A549 (cell line): ENCODE measurements around the gene DOCK1. TPM values are rescaled to one million over a fixed set of nuclear protein-coding genes. Genes with fewer than 3 reads are reported as not detected.

Source experiments
- ATAC-seq, 2 experiments: fragments of 200-7000 bp in 1 of 2; fragments of >200 bp in 1 of 2; cut with Nextera tagmentation in 1 of 2; cut with Tn5 transposase in 1 of 2; 3 replicates each; pipeline versions ENCODE4 v1.8.0 to v1.9.1; 2018 to 2020; ENCODE audit warnings: mild to moderate bottlenecking in 1 of 2, moderate library complexity in 1 of 2
- CTCF ChIA-PET: fragments of 300-600 bp; sonication (Branson Sonifier 250); formaldehyde crosslinking; extraction: SDS; loops from one replicate; lab custom pipeline; 2021; ENCODE audit warnings: antibody characterized with exemption, inconsistent platforms; lab: Yijun Ruan, JAX
- POLR2A ChIA-PET: fragments of 350-600 bp; formaldehyde crosslinking; extraction: SDS; loops from one replicate; lab custom pipeline; 2021; ENCODE audit warnings: antibody characterized with exemption, inconsistent platforms; lab: Yijun Ruan, JAX
- DNase-seq, 2 experiments: peaks; one replicate each; pipeline versions ENCODE4 v3.0.0 to v3.0.0-alpha.2; 2011 to 2016; ENCODE audit warnings: low read depth in 1 of 2, low spot score in 1 of 2
- FAIRE-seq: peaks from 2 replicates; lab custom pipeline; 2011; peaks lifted over from hg19 to GRCh38; lab: Jason Lieb, UNC
- H3K27ac ChIP-seq, 2 experiments: fragments of >200 bp; sonication (Bioruptor Twin); formaldehyde crosslinking; 3 replicates each; pipeline ENCODE4 v1.5.1; 2016 to 2017
- H3K4me1 ChIP-seq: fragments of >200 bp; sonication (Bioruptor Twin); formaldehyde crosslinking; 3 replicates; pipeline ENCODE4 v1.6.1; 2016
- H3K4me2 ChIP-seq: fragments of >200 bp; sonication (Bioruptor Twin); formaldehyde crosslinking; 3 replicates; pipeline ENCODE4 v1.6.1; 2016
- H3K4me3 ChIP-seq: fragments of >200 bp; sonication (Bioruptor Twin); formaldehyde crosslinking; 3 replicates; pipeline ENCODE4 v1.5.1; 2016
- H3K9me3 ChIP-seq: fragments of >200 bp; sonication (Bioruptor Twin); formaldehyde crosslinking; 3 replicates; pipeline ENCODE4 v1.6.1; 2016
- BCL3 ChIP-seq: fragments of >200 bp; sonication (Bioruptor Twin); formaldehyde crosslinking; IDR thresholded peaks from 3 replicates; pipeline ENCODE4 v1.6.1; 2016
- BHLHE40 ChIP-seq: IDR thresholded peaks from 2 replicates; pipeline ENCODE4 v1.6.1; 2012; ENCODE audit warnings: low read depth, low read length, inconsistent platforms
- CBX8 ChIP-seq: fragments of 200-600 bp; sonication (generic); IDR thresholded peaks from 2 replicates; pipeline ENCODE4 v1.6.1; 2016
- CHD4 ChIP-seq: fragments of 200-600 bp; sonication (generic); IDR thresholded peaks from 2 replicates; pipeline ENCODE4 v1.6.1; 2016; ENCODE audit warnings: antibody characterized with exemption, mild to moderate bottlenecking, borderline replicate concordance
- CTCF ChIP-seq: fragments of >200 bp; sonication (Bioruptor Twin); formaldehyde crosslinking; IDR thresholded peaks from 3 replicates; pipeline ENCODE4 v1.5.1; 2016
- ELK1 ChIP-seq: fragments of 150-350 bp; IDR thresholded peaks from 2 replicates; pipeline ENCODE4 v1.6.1; 2014; ENCODE audit warnings: low read depth, mild to moderate bottlenecking, low read length
- EP300 ChIP-seq, 2 experiments: fragments of >200 bp; sonication (Bioruptor Twin); formaldehyde crosslinking; IDR thresholded peaks; 2 replicates in 1 of 2; 3 replicates in 1 of 2; pipeline ENCODE4 v1.6.1; 2016 to 2017
- FOXS1 ChIP-seq: fragments of 250-450 bp; sonication (Bioruptor Pico); IDR thresholded peaks from 2 replicates; pipeline ENCODE4 v1.5.0; 2020; ENCODE audit warnings: mild to moderate bottlenecking, moderate library complexity
- HDAC2 ChIP-seq: fragments of 200-600 bp; sonication (generic); IDR thresholded peaks from 2 replicates; pipeline ENCODE4 v1.6.1; 2016
- JUN ChIP-seq, 2 experiments: fragments of >200 bp; sonication (Bioruptor Twin); formaldehyde crosslinking; IDR thresholded peaks; 2 replicates in 1 of 2; 3 replicates in 1 of 2; pipeline ENCODE4 v1.6.1; 2016 to 2017
- KDM1A ChIP-seq: fragments of 200-600 bp; sonication (generic); IDR thresholded peaks from 2 replicates; pipeline ENCODE4 v1.6.1; 2016; ENCODE audit warnings: low read depth, mild to moderate bottlenecking
- KDM5A ChIP-seq: fragments of 200-600 bp; sonication (generic); IDR thresholded peaks from 2 replicates; pipeline ENCODE4 v1.6.1; 2016; ENCODE audit warnings: antibody characterized with exemption, mild to moderate bottlenecking
- MAFK ChIP-seq: fragments of 450-650 bp; IDR thresholded peaks from 2 replicates; pipeline ENCODE4 v1.6.1; 2014; ENCODE audit not compliant: partially characterized antibody
- MYC ChIP-seq: IDR thresholded peaks from 2 replicates; pipeline ENCODE4 v1.6.1; 2012; ENCODE audit warnings: mild to moderate bottlenecking, inconsistent platforms, low read length, improper control_type of control experiment, borderline replicate concordance
- POLR2AphosphoS2 ChIP-seq: conservative IDR thresholded peaks from 2 replicates; pipeline ENCODE4 v1.6.1; 2012; ENCODE audit warnings: low read length, improper control_type of control experiment, inconsistent platforms
- RFX5 ChIP-seq: fragments of 450-650 bp; IDR thresholded peaks from 2 replicates; pipeline ENCODE4 v1.7.1; 2014; ENCODE audit warnings: antibody characterized with exemption, mild to moderate bottlenecking, moderate library complexity
- TFCP2L1 ChIP-seq: fragments of 250-450 bp; sonication (Bioruptor Pico); IDR thresholded peaks from 2 replicates; pipeline ENCODE4 v1.5.0; 2021; ENCODE audit warnings: mild to moderate bottlenecking
- TP53 ChIP-seq: fragments of 250-450 bp; sonication (Bioruptor Pico); IDR thresholded peaks from 2 replicates; pipeline ENCODE4 v1.5.0; 2021; ENCODE audit warnings: mild to moderate bottlenecking, moderate library complexity
- WGBS: methylation state at CpG from one replicate; pipeline ENCODE4 v1.1.6; 2017; ENCODE audit errors: missing lambda C conversion rate; 5-methylcytosine and 5-hydroxymethylcytosine counted together
- polyA plus RNA-seq, 4 experiments: library from polyadenylated mRNA; depleted of rRNA in 3 of 4; stranded (reverse); fragments of >200 nt; fragmentation: RNase III in 1 of 4; extraction: RNeasy Plus Mini Kit Qiagen cat#74134 plus additional on column Dnase treatment in 1 of 4; gene quantifications; 2 replicates in 3 of 4; 3 replicates in 1 of 4; pipeline ENCODE4 v1.2.3, GENCODE V29; 2011 to 2017
- TF ChIP-seq, protein P1 (sequence below): fragments of 200-600 bp; sonication (generic); IDR thresholded peaks from 2 replicates; pipeline ENCODE4 v1.6.1; 2016; ENCODE audit warnings: antibody characterized with exemption, mild to moderate bottlenecking, moderate library complexity

DOCK1 gene
- polyA plus RNA-seq, 2 of the 4 experiments (the other 2 are of a cell fraction), result 22.6 to 28.2 TPM

DNA sequence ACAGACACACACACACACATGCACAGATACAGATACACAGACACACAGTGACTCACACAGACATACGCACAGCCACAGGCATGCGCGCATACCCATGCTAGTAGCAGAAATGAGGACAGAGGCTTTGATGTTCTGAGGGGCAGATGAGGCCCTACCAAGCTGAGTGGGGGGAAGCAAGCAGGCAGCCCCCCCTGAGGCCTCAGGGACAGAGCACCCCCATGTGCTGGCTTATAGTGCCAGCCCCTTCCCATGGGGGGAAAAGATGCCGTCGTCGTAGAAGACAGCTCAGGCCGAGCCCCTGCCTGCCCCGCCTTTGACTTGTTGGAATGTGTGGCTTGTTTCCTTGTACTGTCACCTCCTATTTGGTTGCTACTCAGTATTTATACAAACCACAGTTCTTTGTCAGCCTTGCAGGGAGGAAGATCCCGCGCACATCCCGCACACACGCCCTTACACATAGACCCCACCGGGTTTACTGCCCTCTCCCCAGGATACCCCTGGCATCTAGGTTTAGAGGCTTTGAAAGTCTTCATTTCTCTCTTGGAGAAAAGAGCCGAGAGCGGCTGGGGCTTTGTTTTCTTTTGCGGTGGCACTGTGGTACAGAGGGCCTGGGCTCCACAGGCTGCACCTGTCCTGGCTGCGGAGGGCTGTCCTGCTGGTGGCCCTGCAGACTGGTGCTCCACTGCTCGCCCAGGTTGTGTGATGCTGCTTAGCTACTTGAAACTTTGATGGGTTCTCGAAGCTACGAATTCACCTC lies 112.5 kb downstream of the DOCK1 start:
- Histone ChIP-seq H3K4me1 (no peaks in the 10 kb centered on the region), H3K9me3 (no peaks in the 10 kb centered on the region), H3K4me2 (no peak overlapping the region), H3K27ac (no peak overlapping the region), H3K4me3 (no peak overlapping the region)
- FAIRE-seq, result no peak
- 77% methylated on average over 19 of the region's 20 CpGs for WGBS
- DNase-seq, result peak in 1 of 2 experiments; percentile 12
- ChIA-PET CTCF (no interaction called here), POLR2A (no interaction called here)
- peak in 1 of 2 experiments; percentile 21; a peak in 1 of 6 replicates for ATAC-seq
- TF ChIP-seq, protein P1, sequence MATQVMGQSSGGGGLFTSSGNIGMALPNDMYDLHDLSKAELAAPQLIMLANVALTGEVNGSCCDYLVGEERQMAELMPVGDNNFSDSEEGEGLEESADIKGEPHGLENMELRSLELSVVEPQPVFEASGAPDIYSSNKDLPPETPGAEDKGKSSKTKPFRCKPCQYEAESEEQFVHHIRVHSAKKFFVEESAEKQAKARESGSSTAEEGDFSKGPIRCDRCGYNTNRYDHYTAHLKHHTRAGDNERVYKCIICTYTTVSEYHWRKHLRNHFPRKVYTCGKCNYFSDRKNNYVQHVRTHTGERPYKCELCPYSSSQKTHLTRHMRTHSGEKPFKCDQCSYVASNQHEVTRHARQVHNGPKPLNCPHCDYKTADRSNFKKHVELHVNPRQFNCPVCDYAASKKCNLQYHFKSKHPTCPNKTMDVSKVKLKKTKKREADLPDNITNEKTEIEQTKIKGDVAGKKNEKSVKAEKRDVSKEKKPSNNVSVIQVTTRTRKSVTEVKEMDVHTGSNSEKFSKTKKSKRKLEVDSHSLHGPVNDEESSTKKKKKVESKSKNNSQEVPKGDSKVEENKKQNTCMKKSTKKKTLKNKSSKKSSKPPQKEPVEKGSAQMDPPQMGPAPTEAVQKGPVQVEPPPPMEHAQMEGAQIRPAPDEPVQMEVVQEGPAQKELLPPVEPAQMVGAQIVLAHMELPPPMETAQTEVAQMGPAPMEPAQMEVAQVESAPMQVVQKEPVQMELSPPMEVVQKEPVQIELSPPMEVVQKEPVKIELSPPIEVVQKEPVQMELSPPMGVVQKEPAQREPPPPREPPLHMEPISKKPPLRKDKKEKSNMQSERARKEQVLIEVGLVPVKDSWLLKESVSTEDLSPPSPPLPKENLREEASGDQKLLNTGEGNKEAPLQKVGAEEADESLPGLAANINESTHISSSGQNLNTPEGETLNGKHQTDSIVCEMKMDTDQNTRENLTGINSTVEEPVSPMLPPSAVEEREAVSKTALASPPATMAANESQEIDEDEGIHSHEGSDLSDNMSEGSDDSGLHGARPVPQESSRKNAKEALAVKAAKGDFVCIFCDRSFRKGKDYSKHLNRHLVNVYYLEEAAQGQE, result no peak
- TF ChIP-seq POLR2AphosphoS2 (no peak), BHLHE40 (no peak), TP53 (no peak), JUN (IDR thresholded peaks at IDR 0.05) (no peak), EP300 (IDR thresholded peaks at IDR 0.05) (no peak), MAFK (no peak), ELK1 (no peak)

GRCh38 chr10:127018298-127018650 lies 113.0 kb downstream of the DOCK1 start:
- FAIRE-seq, result no peak
- Histone ChIP-seq H3K9me3 (no peaks in the 10 kb centered on the region), H3K4me1 (no peaks in the 10 kb centered on the region), H3K27ac (no peak overlapping the region), H3K4me2 (no peak overlapping the region), H3K4me3 (no peak overlapping the region)
- TF ChIP-seq CHD4 (no peak), TFCP2L1 (CRISPR knock-in tag) (no peak), BCL3 (no peak), RFX5 (no peak), HDAC2 (no peak), FOXS1 (CRISPR knock-in tag) (no peak), MYC (no peak), CBX8 (no peak), CTCF (no peak), KDM1A (no peak), KDM5A (no peak)
- no peak for ATAC-seq
- POLR2A ChIA-PET, result no interaction called here
- WGBS, result 88% methylated on average over 4 of the region's 4 CpGs
- CTCF ChIA-PET, result no interaction called here
- DNase-seq, result no peak
